Retinal pigment epithelial cell (primary cell): ENCODE results near the gene MS4A15.
"Not testable (repeated sequence)": the region's sequence is repeated elsewhere in the genome, so short reads cannot be mapped to it uniquely, and the experiment has no call there.

ENCODE experiments used
- DNase-seq: peaks from one replicate; pipeline ENCODE4 v3.0.0-alpha.2; 2010; ENCODE audit warnings: low read depth
- H3K4me3 ChIP-seq: 2 replicates; pipeline ENCODE4 v1.5.1; 2011; ENCODE audit warnings: mild to moderate bottlenecking, low read length, control low read depth, moderate library complexity
- TF ChIP-seq, protein P1 (sequence below): conservative IDR thresholded peaks from 2 replicates; pipeline ENCODE4 v1.5.1; 2011; ENCODE audit warnings: low read depth, low read length, control low read depth, inconsistent platforms

MS4A15 gene, protein sequence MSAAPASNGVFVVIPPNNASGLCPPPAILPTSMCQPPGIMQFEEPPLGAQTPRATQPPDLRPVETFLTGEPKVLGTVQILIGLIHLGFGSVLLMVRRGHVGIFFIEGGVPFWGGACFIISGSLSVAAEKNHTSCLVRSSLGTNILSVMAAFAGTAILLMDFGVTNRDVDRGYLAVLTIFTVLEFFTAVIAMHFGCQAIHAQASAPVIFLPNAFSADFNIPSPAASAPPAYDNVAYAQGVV

DNA sequence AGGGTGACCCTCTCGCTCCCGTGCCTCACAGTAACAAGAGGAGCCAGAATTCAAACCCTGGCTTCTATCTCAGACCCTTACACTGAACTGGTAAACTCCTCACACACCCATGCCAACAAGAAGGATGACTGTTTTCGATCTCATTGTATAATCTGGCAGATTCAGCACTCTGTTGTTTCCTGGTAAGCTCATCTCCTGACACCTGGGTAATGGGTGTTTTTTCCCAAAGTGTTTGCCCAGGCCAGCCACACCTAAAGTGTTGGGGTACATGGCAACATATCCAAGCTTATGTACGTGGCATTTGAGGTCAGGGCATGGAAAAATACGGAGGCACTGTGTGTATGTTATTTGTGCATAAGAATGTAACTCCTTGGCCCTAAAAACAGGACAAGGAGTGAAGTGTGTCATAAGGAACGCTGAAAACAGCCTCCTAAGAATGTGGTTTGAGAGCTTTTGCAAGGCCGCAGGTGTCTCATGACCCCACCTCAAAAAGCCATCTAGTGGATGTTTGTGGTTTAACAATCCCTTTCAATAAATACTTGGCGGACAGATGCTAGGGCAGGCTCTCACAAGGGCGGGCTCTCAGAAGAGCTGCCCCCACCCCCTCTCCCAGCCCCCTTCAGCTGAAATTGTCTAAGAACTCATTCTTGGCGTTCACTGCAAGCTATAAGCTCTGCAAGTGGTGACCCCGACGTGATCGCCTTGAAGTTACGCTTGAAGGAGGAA, at the start of gene MS4A15:
TSS of gene MS4A15 (plus strand) at position 561 of the 726 bp plus-strand sequence. CDS start 6,867 bp downstream, outside the sequence.
- DNase-seq, result peak; percentile 9
- no peak within 1 kb of the TSS for H3K4me3 ChIP-seq
- TF ChIP-seq, protein P1, sequence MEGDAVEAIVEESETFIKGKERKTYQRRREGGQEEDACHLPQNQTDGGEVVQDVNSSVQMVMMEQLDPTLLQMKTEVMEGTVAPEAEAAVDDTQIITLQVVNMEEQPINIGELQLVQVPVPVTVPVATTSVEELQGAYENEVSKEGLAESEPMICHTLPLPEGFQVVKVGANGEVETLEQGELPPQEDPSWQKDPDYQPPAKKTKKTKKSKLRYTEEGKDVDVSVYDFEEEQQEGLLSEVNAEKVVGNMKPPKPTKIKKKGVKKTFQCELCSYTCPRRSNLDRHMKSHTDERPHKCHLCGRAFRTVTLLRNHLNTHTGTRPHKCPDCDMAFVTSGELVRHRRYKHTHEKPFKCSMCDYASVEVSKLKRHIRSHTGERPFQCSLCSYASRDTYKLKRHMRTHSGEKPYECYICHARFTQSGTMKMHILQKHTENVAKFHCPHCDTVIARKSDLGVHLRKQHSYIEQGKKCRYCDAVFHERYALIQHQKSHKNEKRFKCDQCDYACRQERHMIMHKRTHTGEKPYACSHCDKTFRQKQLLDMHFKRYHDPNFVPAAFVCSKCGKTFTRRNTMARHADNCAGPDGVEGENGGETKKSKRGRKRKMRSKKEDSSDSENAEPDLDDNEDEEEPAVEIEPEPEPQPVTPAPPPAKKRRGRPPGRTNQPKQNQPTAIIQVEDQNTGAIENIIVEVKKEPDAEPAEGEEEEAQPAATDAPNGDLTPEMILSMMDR, result peak; percentile 52

GRCh38 chr11:60706931-60707330, 49.7 kb upstream of the MS4A15 start:
- no peak for DNase-seq
- TF ChIP-seq, protein P1, result no peak
- H3K4me3 ChIP-seq, result no peak overlapping the region

DNA sequence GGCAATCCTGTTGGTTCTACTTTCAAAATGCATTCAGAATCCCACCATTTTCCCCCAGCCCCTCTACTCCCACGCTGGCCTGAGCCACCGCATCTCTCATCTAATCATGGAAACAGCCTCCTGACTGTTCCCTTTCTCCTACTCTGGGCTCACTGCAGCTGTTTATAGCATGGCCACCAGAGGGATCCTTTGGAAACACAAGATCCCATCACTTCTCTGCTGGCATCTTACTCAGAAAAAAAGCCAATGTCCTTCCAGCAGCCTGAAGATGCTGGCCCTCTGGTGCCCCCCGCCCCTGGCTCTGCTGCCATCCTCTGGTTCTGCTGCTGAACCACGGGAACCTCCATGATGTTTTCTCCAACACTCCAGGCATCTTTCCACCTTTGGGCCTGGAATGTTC, 46.2 kb upstream of the MS4A15 start:
- H3K4me3 ChIP-seq, result no peak overlapping the region
- TF ChIP-seq, protein P1, result no peak
- no peak for DNase-seq

DNA sequence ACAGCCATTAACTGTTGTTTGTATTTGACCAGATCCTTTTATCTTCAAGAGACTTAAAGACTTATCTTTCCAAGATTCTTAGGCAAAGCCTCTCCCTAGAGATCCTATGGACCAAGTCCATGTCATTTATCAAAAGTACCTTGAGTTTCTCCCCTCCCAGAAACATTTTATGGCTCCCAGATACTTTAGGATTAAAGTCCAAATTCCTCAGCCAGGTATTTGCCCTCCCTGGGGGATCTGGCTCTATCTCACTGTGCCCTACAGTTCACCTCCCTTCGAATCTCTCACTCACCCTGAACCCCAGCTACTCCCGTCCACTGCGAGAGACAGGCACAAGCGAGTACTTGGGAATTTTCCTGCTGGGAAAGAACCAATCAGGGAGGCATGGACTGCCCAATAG, 45.4 kb upstream of the MS4A15 start:
- TF ChIP-seq, protein P1, result no peak
- DNase-seq, result no peak
- H3K4me3 ChIP-seq, result no peak overlapping the region

DNA sequence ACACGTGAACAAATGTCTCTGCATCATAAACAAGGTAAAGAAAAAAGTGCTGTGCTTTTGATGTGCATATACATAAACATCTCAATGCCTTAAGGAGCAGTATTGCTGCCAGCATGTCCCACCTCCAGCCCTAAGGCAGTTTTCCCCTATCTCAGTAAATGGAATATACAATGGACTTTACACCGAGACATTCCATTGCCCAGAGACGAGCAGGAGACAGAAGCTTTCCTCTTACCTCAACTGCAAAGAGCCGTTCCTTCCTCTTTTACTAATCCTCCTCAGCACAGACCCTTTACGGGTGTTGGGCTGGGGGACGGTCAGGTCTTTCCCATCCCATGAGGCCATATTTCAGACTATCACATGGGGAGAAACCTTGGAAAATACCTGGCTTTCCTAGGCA, 43.2 kb upstream of the MS4A15 start:
- not testable (repeated sequence) for DNase-seq, H3K4me3 ChIP-seq

GRCh38 chr11:60717956-60718355, 38.7 kb upstream of the MS4A15 start:
- no peak overlapping the region for H3K4me3 ChIP-seq
- TF ChIP-seq, protein P1, result no peak
- DNase-seq, result no peak

DNA sequence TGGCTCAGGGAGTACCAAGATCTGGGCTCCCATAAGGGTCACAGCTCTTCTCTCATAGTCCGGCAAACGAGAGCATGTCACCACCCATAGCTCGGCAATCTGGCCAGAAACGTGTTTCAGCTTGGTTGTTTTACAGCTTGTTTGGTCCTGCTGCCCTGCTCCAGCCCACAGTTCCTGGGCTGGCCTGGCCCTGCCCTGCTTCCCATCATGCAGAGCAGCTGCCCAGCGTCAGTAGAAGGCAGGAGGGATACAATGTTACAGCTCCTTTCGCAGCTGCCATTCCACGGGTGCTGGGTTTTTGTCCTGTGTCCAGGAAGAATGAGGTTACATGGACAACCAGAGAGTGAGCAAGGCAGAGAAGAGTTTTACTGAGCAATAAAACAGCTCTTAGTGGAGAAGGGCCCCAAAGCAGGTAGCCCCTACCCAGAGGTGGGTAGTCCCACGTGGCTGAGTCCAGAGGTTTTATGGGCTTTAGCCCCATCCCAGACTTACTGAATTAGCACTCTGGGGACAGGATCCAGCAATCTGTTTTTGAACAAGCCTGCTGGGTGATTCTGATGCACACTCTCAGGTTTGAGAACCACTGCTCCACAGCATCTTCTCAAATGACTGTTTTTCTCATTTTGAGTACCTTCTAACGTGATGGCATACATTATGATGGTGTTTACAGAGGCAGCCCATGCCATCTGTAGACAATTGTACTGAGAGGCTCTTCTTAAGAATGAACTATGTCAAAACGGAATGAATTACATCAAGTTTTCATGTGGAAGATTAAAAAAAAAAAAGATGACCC, 37.9 kb upstream of the MS4A15 start:
- no peak for DNase-seq
- no peak overlapping the region for H3K4me3 ChIP-seq
- TF ChIP-seq, protein P1, result no peak
